HG02938 (cell line): ENCODE measurements around the gene GRIK4.
"Not testable (repeated sequence)": the region's sequence is repeated elsewhere in the genome, so short reads cannot be mapped to it uniquely, and the experiment has no call there.

ENCODE experiments used
- ATAC-seq: cut with Tn5 transposase; IDR thresholded peaks from one replicate; pipeline ENCODE4 v1.9.1; 2021; ENCODE audit warnings: mild to moderate bottlenecking, moderate library complexity; ENCODE audit not compliant: unreplicated experiment

Gene GRIK4

GRCh38 chr11:120599816-120600420 is 88.4 kb downstream of the GRIK4 start:
- ATAC-seq: no peak

DNA sequence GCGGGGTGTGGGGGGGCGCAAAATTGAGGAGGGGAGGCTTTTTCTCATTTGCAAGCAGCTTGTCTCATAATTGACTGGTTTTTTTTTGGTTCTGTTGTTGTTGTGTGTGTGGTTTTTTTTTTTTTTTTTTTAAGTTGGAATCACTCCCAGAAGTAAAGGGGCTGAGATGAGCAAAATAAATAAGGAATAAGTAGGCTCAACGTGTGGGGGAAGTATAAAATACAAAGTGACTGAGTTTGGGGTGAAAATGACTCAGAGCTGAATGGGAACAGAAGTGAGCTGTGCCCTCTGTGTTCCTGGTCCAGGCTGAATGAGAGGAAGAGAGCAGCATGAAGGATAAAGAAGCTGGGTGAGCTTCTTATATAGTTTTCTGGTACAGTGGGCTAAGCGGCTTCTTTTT is 90.0 kb downstream of the GRIK4 start:
- ATAC-seq: no peak

- ATAC-seq: no peak
Observed at GRCh38 chr11:120603071-120603470, 91.5 kb downstream of the GRIK4 start.

- ATAC-seq: no peak
Observed at GRCh38 chr11:120605469-120605868, 93.9 kb downstream of the GRIK4 start.

DNA sequence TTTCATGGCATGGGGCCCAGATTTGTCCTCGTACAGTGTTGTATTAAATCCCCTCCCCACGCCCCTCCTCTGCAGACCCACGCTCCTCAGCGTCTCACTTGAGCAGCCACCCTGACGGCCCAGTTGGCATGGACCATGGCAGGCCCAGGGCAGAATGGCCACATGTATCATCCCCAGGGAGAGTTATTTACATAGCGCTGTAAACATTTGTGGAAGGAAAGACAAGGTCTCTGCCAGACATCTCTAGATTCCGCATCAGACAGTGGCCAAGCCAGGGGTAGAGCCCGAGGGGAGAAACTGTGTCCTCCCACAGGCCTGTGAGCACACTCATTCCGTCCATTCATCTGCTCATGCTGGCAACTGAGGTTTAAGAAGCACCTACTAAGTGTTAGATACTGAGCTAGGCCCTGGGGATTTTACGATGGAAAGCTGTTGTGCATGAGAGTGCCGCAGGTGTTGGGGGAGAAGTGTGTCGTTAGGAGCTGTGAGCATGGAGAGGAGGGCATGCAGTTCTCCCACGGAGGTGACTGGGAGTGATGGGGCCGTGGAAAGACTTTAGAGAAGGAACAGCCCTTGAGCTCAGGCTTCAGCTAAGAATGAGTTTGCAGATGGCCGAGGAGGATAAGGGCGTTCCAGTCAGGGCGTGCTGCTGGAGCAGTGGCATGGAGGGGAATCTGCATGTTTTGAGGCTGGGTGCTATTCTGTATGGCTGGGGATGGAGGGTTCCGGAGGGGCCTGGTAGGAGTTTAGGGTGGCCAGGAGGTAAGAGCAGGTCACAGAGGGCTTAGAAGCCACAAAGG is 94.9 kb downstream of the GRIK4 start:
- no peak for ATAC-seq

DNA sequence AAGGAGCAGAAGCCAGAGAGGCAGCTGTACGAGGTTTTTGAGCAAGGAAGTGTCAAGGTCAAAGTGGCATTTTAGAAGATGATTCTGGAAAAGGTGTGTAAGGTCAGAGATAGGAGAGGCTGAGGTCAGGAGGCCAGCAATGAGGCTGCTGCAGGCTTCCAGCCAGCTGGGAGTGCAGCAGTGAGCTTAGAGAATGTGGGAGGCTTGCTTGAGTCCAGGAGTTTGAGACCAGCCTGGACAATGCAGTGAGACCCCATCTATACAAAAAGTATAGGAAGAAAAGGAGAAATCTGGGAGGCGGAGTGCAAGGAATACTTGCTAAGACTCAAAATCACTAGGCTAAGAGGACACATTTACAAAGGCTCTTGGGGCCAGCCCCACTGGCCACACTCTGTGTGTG is 96.5 kb downstream of the GRIK4 start:
- no peak for ATAC-seq

GRCh38 chr11:120608760-120609211 is 97.2 kb downstream of the GRIK4 start:
- no peak for ATAC-seq

DNA sequence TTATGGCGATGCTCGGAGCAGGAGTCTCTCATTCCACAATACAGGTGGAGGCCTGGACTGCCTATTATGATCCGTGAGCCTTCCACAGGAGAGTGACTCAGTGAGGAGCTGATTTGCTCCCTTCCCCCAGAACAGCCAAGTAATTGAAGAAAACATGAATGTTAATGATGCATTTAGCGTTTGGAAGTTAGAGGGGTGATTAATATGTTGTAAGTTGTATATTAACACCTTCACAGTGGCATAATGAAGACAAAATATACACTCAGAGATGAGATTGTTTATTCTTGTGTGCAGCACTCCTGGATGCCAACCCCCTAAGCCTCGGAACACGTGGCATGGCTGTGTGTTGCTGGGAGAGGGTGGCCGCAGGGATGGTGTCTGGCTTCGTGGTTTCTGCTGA is 98.6 kb downstream of the GRIK4 start:
- ATAC-seq: no peak

DNA sequence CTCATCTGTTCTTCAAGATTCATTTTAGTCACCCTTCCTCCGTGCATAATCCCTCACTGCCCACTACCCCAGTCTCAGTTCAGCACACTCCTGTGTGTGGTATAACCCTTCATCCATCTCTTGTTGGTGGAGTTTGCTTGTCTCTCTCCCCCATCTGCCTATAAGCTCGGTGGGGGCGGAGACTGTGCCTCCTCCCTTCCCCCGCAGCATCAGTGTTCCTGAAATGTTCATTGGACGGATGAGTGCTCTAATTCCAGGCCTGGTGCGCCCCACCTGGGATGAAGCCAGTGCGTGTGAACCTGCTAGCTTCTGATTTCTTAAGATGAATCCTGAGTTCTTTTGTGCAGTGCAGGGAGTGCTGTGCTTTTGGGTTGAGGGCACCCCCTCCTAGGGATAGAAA is 100.0 kb downstream of the GRIK4 start:
- no peak for ATAC-seq

DNA sequence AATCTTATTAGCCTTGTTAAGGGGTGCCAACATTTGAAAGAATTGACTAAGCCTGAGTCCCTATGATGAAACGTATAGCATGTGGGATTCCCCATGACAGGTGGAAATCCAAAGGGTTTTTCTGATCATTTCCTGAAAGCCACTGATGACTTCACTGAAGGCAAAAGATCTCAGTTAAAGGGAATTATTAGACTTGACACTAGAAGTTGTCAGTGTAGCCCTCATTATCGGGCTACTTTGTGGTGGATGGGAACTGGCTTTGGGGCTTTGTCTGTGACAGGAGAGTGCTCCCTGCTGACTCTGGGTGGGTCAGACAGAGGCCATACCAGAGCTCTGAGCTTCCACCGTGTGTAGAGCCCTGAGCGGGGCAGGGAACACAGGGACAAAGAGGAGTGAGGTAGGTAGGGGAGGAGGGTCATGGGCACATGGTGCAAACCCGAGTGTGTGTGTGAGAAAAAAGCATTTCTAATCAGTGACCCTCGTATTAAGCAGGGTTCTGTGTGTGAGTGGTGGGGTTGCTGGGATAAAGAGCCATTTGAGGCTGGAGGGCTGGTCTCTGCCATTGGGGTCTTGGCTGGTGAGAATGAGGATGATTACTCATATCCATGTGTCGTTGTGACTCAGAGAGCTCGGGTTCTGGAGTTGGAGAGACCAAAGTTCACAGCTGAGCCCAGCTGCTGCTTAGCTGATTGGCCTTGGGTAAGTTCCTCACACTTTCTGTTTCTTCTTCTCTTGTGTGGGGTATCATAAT is 101.1 kb downstream of the GRIK4 start:
- ATAC-seq: peak; percentile 92

- ATAC-seq: peak; percentile 37
Observed at GRCh38 chr11:120613264-120614226, 102.0 kb downstream of the GRIK4 start.

DNA sequence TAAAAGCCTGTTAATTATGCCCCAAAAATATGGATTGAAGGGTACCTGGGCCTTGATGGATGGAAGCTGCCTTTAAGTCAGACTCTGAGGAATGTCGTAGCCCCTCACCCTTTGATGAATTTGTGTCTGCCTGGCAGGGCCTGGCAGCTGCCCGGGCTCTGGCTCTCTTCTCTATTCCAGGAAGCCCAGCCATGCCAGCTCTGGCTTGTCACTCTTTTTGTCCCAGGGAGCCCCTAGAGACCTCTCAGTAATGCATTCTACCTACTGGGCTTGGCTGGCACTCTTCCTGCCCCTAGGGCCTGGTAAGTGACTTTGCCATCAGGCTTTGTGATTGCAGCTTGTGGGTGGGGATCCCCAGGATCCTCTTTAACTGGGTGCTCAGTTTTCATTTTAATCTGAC is 103.8 kb downstream of the GRIK4 start:
- ATAC-seq: no peak

DNA sequence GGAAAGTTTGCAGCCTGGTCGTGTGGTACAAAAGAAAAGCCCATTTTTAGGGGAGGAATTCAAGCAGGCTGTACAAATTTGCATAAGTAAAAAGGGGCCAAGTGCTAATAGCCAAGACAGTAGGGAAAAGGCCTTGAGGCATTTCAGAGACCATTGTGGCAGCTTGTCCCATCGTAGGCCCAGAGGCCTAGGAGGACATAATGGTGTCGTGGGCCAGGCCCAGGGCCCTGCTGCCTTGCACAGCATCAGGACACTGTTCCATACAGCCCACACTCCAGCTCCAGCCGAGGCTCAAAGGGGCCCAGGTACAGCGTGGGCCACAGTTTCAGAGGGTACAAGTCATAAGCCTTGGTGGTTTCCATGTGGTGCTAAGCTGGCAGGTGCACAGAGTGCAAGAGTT is 106.9 kb downstream of the GRIK4 start:
- no peak for ATAC-seq

- no peak for ATAC-seq
Observed at GRCh38 chr11:120622189-120622875, 110.8 kb downstream of the GRIK4 start.

GRCh38 chr11:120624992-120625391 is 113.4 kb downstream of the GRIK4 start:
- not testable (repeated sequence) for ATAC-seq

DNA sequence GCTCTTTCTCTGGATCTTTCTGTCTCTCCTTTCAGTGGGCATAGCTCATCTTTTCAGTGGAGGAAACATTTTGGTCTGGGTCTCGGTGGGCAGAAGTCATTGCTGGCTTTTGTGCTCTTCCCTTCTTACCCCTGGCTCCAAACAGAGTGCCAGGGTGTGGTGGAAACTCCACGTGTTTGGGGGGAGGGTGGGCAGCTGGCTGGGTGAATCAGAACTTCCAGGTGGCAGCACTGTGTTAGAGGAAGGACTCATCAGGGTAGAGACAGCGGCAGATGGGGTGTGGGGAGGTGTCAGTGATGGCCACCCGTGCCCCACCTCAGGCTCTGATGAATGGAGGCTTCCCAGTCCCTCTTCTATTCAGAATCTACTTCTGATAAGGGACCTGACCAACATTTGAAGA is 114.0 kb downstream of the GRIK4 start:
- ATAC-seq: no peak

DNA sequence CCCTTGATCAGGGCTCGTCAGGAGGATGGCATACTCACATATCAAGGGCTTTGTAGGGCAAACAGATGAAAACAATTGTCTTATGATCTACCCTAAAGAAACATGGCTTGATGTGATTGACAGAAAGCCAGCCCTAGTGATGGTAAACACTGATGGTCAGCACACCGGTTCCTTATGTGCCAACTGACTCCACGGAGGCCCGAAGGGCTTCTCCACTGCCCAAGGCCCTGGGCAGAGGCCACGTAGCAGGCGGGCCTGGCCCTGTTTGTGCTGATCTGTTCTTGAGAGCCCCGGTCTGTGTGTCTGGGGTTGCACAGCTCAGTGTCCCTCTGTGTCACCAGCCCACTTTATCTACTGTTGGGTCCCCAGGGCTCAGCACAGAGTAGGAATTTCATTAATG is 115.2 kb downstream of the GRIK4 start:
- ATAC-seq: no peak

DNA sequence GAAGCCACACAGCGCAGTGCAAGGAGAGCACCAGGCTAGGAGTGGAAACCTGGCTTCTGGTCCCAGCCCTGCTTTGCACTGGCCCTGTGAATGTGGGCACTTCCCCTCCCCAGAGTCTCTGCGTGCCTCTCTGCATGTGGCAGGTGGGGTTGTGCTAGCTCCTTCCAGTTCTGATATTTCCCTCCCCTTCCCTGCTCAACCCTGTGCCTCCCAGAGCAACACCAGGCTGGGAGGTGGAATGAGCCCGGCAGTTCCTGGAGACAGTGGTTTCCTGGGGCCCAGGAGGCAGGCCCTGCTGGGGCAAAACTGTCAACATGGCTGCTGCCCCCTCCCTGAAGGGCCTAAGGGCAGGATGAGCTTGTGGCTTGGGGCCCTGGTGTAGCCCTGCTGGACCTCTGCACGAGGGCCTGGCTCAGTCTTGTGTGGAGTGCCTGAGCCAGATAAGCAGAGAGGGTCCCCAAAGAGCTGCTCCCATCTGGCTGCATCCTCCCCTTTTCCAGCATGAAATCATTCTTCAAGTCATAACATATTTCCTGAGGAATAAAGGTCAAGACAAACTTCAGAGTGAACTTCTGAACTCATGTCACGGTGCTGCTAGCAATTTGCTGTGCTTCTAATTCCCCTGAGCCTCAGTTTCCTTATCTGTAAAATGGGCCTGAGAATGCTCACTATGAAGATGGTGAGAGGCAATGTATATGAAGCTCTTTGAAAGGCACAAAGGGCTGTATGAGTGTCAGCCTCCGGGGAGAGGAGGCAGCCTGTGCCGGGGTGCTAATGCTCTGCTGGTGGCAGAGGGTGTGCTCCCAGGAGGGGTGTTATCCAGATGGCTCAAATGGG is 116.0 kb downstream of the GRIK4 start:
- no peak for ATAC-seq

- ATAC-seq: no peak
Observed at GRCh38 chr11:120629407-120630080, 118.0 kb downstream of the GRIK4 start.
